ENCODE results near the gene S100A3.
A peak's percentile ranks its signal among the peaks of the same experiment; 100 is the strongest.
"Not testable (repeated sequence)": the region's sequence is repeated elsewhere in the genome, so short reads cannot be mapped to it uniquely, and the experiment has no call there.

S100A3 gene

GRCh38 chr1:153568367-153569099 lies 19.5 kb upstream of the S100A3 start:
- peak; percentile 83 for DNase-seq

DNA sequence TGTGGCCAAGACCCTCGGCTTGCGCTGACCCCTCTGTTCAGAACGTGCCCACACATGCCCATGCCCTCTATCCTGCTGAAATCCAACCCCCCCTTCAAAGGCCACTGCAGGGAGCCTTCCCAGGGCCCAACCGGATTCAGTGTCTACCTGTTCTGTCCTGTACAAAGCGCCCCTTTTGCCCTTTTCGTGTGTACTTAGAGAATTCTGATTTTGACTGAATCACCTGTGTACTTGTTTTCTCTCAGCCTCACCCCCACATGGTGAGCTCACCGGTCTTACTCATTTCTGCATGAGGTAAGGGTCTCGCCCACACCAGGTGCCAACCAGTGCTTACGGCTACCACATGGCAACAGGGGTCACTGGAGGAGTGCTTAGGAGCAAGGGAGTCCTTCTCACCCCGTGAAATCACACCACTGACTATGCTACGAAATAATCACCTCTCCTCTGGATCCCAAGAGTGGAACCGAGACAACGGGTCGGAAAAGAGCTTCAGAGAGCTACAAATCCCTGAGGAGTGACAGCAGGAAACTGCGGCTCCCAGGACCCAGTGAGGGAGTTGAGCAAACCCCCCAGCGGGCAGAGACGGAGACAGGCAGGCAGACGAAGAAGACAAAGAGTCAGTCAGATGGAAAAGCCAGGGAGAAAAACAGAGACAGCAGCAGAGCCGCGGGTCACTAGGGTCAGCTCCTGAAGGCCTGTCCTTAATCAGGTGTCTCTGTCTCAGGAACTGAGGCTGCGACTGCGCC lies 18.7 kb upstream of the S100A3 start:
- DNase-seq, result no peak

GRCh38 chr1:153566414-153567371 lies 17.6 kb upstream of the S100A3 start:
- peak; percentile 81 for DNase-seq

GRCh38 chr1:153565529-153566374 lies 16.7 kb upstream of the S100A3 start, which contains the start of gene S100A2:
Gene S100A2 (minus strand): TSS chr1:153565844. CDS start chr1:153563877, 1,967 bp downstream.
- peak; percentile 26 for DNase-seq

DNA sequence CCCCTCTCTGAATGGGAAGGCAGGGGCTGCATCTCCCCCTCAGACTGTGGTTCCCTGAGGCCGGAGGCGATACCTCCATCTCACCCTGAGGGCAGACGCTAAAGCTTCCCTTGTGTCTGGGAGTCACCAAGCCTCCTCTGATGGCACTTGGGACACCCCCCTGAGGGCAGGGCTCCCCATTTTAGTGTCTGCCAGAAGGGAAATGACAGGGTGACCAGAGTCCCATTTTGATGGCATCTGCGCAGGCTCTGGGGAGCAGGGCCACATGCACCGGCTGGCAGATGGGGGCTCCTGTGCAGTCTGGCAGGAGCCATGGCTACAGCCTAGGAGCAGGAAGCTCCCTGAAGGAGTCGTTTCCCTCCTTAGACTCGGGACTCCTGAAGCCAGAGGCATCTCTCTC lies 14.9 kb upstream of the S100A3 start:
- no peak for DNase-seq

GRCh38 chr1:153563483-153563901 lies 14.4 kb upstream of the S100A3 start:
- DNase-seq, result no peak

DNA sequence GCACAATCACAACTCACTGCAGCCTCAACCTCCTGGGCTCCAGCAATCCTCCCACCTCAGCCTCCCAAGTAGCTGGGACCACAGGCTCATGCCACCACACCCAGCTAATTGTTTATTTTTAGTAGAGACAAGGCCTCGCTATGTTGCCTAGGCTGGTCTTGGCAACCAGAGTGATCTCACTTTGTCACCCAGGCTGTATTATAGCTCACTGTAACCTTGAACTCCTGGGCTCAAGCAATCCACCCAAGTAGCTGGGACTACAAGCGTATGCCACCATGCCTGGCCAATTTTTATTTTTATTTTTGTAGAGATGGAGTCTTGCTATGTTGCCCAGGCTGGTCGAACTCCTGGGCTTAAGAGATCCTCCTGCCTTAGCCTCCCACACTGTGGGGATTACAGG lies 13.0 kb upstream of the S100A3 start:
- DNase-seq, result not testable (repeated sequence)

DNA sequence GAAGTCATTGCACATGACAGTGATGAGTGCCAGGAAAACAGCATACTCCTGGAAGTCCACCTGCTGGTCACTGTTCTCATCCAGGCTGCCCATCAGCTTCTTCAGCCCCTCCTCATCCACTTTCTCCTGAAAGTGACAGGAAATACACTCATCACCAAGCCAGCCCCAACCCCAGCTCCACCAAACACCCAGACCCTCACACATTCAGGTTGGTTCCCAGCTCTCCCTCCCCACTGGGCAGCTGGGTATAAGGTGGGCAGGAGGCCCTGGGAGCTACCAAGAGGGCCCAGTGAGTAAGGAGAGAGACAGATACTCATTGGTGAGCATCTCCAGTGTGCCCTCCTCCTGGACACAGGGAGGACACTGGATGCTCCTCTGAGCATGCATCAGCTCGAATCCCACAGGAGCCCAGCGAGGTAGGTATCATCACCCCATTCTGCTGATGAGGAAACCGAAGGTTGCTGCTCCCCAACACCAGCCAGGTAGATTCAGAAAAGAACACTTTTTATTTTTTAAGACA lies 12.5 kb upstream of the S100A3 start:
- DNase-seq, result no peak

- DNase-seq, result no peak
Measured at GRCh38 chr1:153560771-153561465, 11.9 kb upstream of the S100A3 start.

GRCh38 chr1:153560241-153560640 lies 11.2 kb upstream of the S100A3 start:
- DNase-seq, result no peak

DNA sequence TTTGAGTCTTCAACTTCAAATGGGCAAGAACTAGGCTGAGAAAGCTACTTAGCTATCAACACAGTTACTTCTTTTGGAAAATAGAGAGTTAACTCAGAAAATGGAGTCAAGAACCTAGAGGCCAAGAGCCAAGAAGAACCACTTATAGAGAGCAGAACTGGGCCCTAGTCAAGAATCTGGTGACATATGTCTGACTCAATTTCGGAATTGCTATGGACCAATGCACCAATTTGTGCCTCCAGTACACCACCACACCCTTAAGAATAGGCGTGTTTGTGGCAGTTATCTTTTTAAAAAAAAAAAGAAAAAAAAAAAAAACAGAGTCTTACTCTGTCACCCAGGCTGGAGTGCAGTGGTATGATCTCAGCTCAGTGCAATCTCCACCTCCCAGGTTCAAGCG lies 8.8 kb upstream of the S100A3 start:
- DNase-seq, result no peak

DNA sequence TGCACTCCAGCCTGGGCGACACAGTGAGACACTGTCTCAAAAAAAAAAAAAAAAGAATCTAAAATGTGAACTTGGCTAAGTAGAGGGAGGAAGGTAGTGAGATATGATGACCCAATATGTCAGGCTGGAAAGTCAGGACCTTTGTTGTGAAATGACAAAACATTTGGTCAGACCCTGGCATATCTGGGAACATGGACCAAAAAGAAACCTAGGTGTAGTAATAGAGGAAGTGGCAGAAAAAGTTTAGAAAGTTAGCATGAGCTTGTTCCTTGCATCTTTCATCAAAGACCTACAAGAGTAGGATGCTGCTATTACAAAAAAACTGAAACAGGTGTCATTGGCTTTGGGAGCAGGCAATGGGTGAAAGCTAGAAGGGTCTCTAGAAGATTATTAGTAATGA lies 7.3 kb upstream of the S100A3 start:
- DNase-seq, result no peak

GRCh38 chr1:153553830-153554541 lies 4.9 kb upstream of the S100A3 start:
- DNase-seq, result no peak

DNA sequence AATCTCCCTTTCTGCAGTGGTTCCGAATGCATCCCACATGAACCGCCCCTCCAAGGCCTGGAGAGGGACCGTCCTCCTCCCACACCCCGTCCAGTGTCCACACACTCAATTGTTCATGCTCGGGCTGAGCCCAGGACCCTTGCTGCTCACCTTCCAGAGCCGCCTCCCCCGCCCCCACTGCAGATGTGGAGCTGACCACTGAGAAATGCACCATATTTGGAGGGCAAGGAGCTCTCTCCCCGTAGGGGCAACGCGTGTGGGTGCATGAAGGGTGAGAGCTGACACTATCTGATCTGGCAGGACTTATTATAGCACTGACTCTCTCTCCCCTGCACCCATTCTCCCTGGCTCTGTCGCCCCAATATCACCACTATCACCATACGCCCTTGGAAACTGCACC lies 4.0 kb upstream of the S100A3 start:
- DNase-seq, result no peak

DNA sequence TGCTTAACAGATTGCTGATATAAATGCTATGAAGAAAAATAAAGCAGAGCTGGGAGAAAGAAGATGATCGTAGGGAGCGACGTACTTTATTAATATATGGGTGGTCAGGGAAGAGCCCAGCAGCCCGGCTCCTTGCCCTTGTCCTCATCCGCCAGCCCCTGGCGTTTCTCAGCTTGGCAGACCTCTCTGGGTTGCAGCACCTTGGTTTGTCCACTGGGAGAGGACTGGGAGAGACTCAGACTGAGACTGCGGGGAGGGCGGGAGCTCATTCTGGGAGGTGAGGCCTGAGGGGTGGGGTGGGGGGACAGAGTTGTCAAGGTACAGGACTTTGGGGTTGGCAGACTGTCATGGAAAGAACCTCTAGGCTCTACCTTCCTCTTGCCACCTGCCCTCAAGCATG lies 3.3 kb upstream of the S100A3 start:
- no peak for DNase-seq

GRCh38 chr1:153550827-153551500 lies 1.9 kb upstream of the S100A3 start:
- no peak for DNase-seq

DNA sequence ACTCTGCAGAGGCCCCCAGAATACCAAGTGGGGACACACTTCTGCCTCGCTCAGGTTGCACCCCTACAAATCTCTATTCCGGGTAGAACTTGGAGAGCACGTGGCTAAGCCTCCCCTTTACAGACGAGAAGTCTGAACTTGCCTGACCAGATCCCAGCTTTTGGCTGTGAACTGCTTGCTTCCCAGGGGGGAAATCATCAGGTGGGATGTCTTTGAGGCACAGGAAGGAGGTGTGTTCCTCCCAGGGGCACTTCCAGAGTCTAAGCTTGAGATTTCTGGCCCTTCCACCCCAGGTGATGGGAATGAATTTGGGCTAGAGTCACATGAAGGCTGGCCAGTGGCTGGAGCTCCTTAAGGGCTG lies 1.3 kb upstream of the S100A3 start:
- no peak for DNase-seq

DNA sequence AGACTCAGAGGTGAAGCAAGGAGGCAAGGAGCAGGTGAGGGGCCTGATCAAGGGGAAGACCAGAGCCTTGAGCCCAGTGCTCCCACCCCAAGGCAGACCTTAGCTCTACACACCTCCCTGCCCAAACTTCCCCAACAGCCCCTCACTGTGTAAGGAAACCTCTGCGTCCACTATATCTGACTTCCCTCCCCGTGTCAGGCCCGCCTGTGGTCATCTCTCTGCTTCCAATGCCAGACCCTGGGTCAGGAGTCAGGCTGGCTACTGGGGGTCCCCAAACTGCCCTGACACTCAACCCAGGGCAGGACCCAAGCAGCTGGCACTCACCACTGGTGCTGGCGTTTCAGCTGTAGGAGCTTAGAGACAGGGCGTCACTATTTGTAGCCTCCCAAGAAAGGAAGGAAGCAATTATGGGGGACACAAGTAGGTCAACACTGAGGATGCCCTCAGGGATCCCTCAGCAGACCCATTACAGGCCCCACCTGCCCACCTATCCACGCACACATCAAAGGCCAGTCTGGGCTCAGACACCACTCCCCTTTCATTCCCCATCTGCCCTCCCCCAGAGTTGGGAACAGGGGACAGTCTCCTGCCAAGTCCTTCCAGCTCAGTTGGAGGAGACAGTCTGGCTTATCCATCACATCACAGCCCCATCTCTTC lies 811 bp upstream of the S100A3 start:
- no peak for DNase-seq

Data from CD4-positive, alpha-beta T cell treated with Interleukin-12 subunit alpha and Interleukin-12 subunit beta, for 1 hour (primary cell).